GM12878 (cell line): ENCODE measurements around the gene ENTREP1. TPM values are rescaled to one million over a fixed set of nuclear protein-coding genes. Genes with fewer than 3 reads are reported as not detected.

Experiments
- ATAC-seq: fragments of 200-7000 bp; cut with Tn5 transposase; 3 replicates; pipeline ENCODE4 v1.9.1; 2020; ENCODE audit warnings: mild to moderate bottlenecking, moderate library complexity
- BruUV-seq: library from RNA; stranded (reverse); fragments of 400-500 nt; replicated peaks from 2 replicates; lab custom pipeline; 2021; lab: Mats Ljungman, UMichigan
- CTCF ChIA-PET: fragments of 300-600 bp; sonication (Branson Sonifier 250); formaldehyde crosslinking; extraction: SDS; loops from one replicate; lab custom pipeline; 2021; ENCODE audit warnings: inconsistent platforms; lab: Yijun Ruan, JAX
- POLR2A ChIA-PET: fragments of 350-600 bp; formaldehyde crosslinking; extraction: SDS; loops from one replicate; lab custom pipeline; 2021; ENCODE audit warnings: inconsistent platforms; lab: Charles Lee
- RAD21 ChIA-PET: fragments of 300-600 bp; sonication (Branson Sonifier 250); formaldehyde crosslinking; loops from one replicate; lab custom pipeline; 2023; ENCODE audit warnings: antibody characterized with exemption; ENCODE audit not compliant: unreplicated experiment; lab: Charles Lee
- SMC1A ChIA-PET: fragments of 300-600 bp; sonication (Branson Sonifier 250); formaldehyde crosslinking; loops from one replicate; lab custom pipeline; 2023; ENCODE audit not compliant: unreplicated experiment, uncharacterized antibody; lab: Charles Lee
- DNase-seq: peaks from one replicate; pipeline ENCODE4 v3.0.0-alpha.2; 2011; ENCODE audit warnings: low read depth, low spot score
- FAIRE-seq: peaks from 3 replicates; lab custom pipeline; 2011; peaks lifted over from hg19 to GRCh38; lab: Jason Lieb, UNC
- H2AFZ ChIP-seq: 2 replicates; pipeline ENCODE4 v1.6.0; 2011; ENCODE audit warnings: low read depth, low read length, control low read depth; ENCODE audit not compliant: control insufficient read depth
- H3K27ac ChIP-seq: 2 replicates; pipeline ENCODE4 v1.5.1; 2011; ENCODE audit warnings: control low read depth; ENCODE audit not compliant: control insufficient read depth, insufficient read depth
- H3K27me3 ChIP-seq, 2 experiments: replicated peaks in 1 of 2; 2 replicates each; pipeline versions ENCODE4 v1.6.0 to v1.6.1; 2011; ENCODE audit warnings: low read length in 1 of 2; ENCODE audit not compliant: control insufficient read depth in 2 of 2, insufficient read depth in 2 of 2
- H3K36me3 ChIP-seq, 2 experiments: 2 replicates each; pipeline ENCODE4 v1.5.1; 2011; ENCODE audit warnings: low read length in 1 of 2; ENCODE audit not compliant: control insufficient read depth in 2 of 2, insufficient read depth in 2 of 2
- H3K4me1 ChIP-seq: 2 replicates; pipeline ENCODE4 v1.6.1; 2011; ENCODE audit warnings: mild to moderate bottlenecking, low read length, moderate library complexity, mixed read lengths; ENCODE audit not compliant: control insufficient read depth, insufficient read depth
- H3K4me2 ChIP-seq: 2 replicates; pipeline ENCODE4 v1.6.0; 2011; ENCODE audit warnings: control low read depth; ENCODE audit not compliant: control insufficient read depth, insufficient read depth
- H3K4me3 ChIP-seq: fragments of 200-600 bp; sonication (generic); 2 replicates; pipeline ENCODE4 v1.5.1; 2016
- H3K79me2 ChIP-seq: 2 replicates; pipeline ENCODE4 v1.6.0; 2011; ENCODE audit warnings: low read length; ENCODE audit not compliant: control insufficient read depth, insufficient read depth
- H3K9ac ChIP-seq: 2 replicates; pipeline ENCODE4 v1.8.0; 2011; ENCODE audit warnings: low read length, control low read depth, mixed read lengths; ENCODE audit not compliant: control insufficient read depth, insufficient read depth
- H3K9me3 ChIP-seq: replicated peaks from 3 replicates; pipeline ENCODE4 v1.5.1; 2011; ENCODE audit warnings: mild to moderate bottlenecking, low read length; ENCODE audit not compliant: control insufficient read depth, insufficient read depth
- H4K20me1 ChIP-seq: 2 replicates; pipeline ENCODE4 v1.6.0; 2011; ENCODE audit not compliant: control insufficient read depth, insufficient read depth
- CREB1 ChIP-seq: IDR thresholded peaks from 2 replicates; pipeline ENCODE4 v1.6.1; 2012; ENCODE audit warnings: low read depth, mild to moderate bottlenecking, inconsistent platforms
- EGR1 ChIP-seq, 2 experiments: IDR thresholded peaks; 1 replicate in 1 of 2; 2 replicates in 1 of 2; pipeline ENCODE4 v1.6.1; 2011 to 2012; ENCODE audit warnings: low read depth in 2 of 2, low read length in 2 of 2, borderline replicate concordance in 1 of 2, mild to moderate bottlenecking in 1 of 2, moderate library complexity in 1 of 2
- ETV6 ChIP-seq, 2 experiments: fragments of 450-650 bp in 1 of 2; IDR thresholded peaks in 1 of 2; conservative IDR thresholded peaks in 1 of 2; 2 replicates each; pipeline ENCODE4 v1.6.1; 2014; ENCODE audit warnings: antibody characterized with exemption in 1 of 2, borderline replicate concordance in 1 of 2, low read depth in 1 of 2, mild to moderate bottlenecking in 1 of 2, moderate library complexity in 1 of 2
- FOXM1 ChIP-seq: IDR thresholded peaks from 2 replicates; pipeline ENCODE4 v1.6.1; 2012; ENCODE audit warnings: low read depth, mild to moderate bottlenecking, inconsistent platforms, low read length, moderate library complexity
- HDAC2 ChIP-seq: fragments of 200-600 bp; sonication (generic); IDR thresholded peaks from 2 replicates; pipeline ENCODE4 v1.6.1; 2017
- MYC ChIP-seq: IDR thresholded peaks from 2 replicates; pipeline ENCODE4 v1.6.1; 2011; ENCODE audit warnings: mild to moderate bottlenecking, low read length, moderate library complexity, inconsistent platforms; ENCODE audit not compliant: insufficient read depth, insufficient replicate concordance, insufficient read length, severe bottlenecking
- NFXL1 ChIP-seq: fragments of 450-650 bp; IDR thresholded peaks from 2 replicates; pipeline ENCODE4 v1.6.1; 2017; ENCODE audit warnings: antibody characterized with exemption, mild to moderate bottlenecking, borderline replicate concordance
- NR2C1 ChIP-seq: fragments of 450-650 bp; IDR thresholded peaks from 2 replicates; pipeline ENCODE4 v1.6.1; 2017; ENCODE audit warnings: antibody characterized with exemption, mild to moderate bottlenecking, moderate library complexity
- NR2C2 ChIP-seq: IDR thresholded peaks from 2 replicates; pipeline ENCODE4 v1.6.1; 2011; ENCODE audit warnings: borderline replicate concordance, low read depth; ENCODE audit not compliant: control insufficient read depth, insufficient read length
- PML ChIP-seq: IDR thresholded peaks from 2 replicates; pipeline ENCODE4 v1.6.1; 2012; ENCODE audit warnings: low read length, inconsistent platforms
- POLR2A ChIP-seq: IDR thresholded peaks from 2 replicates; pipeline ENCODE4 v1.6.1; 2011; ENCODE audit warnings: low read depth, mild to moderate bottlenecking, low read length
- RCOR1 ChIP-seq: conservative IDR thresholded peaks from 2 replicates; pipeline ENCODE4 v1.6.1; 2012; ENCODE audit warnings: low read depth, low read length, improper control_type of control experiment
- SIX5 ChIP-seq: IDR thresholded peaks from 2 replicates; pipeline ENCODE4 v1.6.1; 2011; ENCODE audit warnings: mild to moderate bottlenecking, low read depth, low read length, moderate library complexity; ENCODE audit not compliant: severe bottlenecking
- SUZ12 ChIP-seq: fragments of 200-600 bp; sonication (generic); IDR thresholded peaks from one replicate; pipeline ENCODE4 v1.6.1; 2018; ENCODE audit warnings: antibody characterized with exemption, mild to moderate bottlenecking; ENCODE audit not compliant: unreplicated experiment
- TAF1 ChIP-seq: IDR thresholded peaks from 2 replicates; pipeline ENCODE4 v1.6.1; 2011; ENCODE audit warnings: mild to moderate bottlenecking, low read depth, low read length, borderline replicate concordance
- TBL1XR1 ChIP-seq: IDR thresholded peaks from 2 replicates; pipeline ENCODE4 v1.6.1; 2012; ENCODE audit warnings: low read depth, low read length, improper control_type of control experiment
- TCF12 ChIP-seq: IDR thresholded peaks from 2 replicates; pipeline ENCODE4 v1.6.1; 2011; ENCODE audit warnings: low read depth, mild to moderate bottlenecking, low read length
- ZNF24 ChIP-seq: fragments of 450-650 bp; IDR thresholded peaks from 2 replicates; pipeline ENCODE4 v1.6.1; 2017; ENCODE audit warnings: antibody characterized with exemption, mild to moderate bottlenecking
- ZSCAN29 ChIP-seq: fragments of 450-650 bp; IDR thresholded peaks from 2 replicates; pipeline ENCODE4 v1.6.1; 2017; ENCODE audit warnings: mild to moderate bottlenecking, moderate library complexity
- WGBS: methylation state at CpG from one replicate; pipeline ENCODE4 v1.1.6; 2016; ENCODE audit warnings: low lambda C conversion rate; ENCODE audit not compliant: insufficient replicate concordance, insufficient coverage; ENCODE audit errors: missing lambda C conversion rate; 5-methylcytosine and 5-hydroxymethylcytosine counted together
- in situ Hi-C: fragments of 300-500 bp; cut with MboI; formaldehyde crosslinking; loops from 9 replicates; pipeline ENCODE4 v1.14.3; 2018; ENCODE audit warnings: mixed read lengths
- intact Hi-C: fragments of 100-400 bp; cut with micrococcal nuclease; formaldehyde crosslinking; loops from one replicate; pipeline ENCODE4 v1.14.2; 2022; ENCODE audit not compliant: unreplicated experiment
- polyA plus RNA-seq, 11 experiments: library from polyadenylated mRNA; depleted of rRNA in 4 of 11; unstranded in 6 of 11; stranded (reverse) in 5 of 11; fragments of >200 nt; fragmentation: Nextera tagmentation in 4 of 11; fragmentation: Illumina TruSeq in 1 of 11; extraction: Ambion mirVana in 4 of 11; extraction: Trizol in 1 of 11; gene quantifications; 1 replicate in 1 of 11; 2 replicates in 10 of 11; pipeline versions ENCODE4 v1.2.1 to v1.2.3, GENCODE V29; 2011 to 2016; ENCODE audit warnings: inconsistent platforms in 2 of 11, missing spikeins in 2 of 11, low read depth in 1 of 11
- total RNA-seq, 4 experiments: library from RNA; depleted of rRNA in 3 of 4; stranded (reverse); fragments of >200 nt in 3 of 4; fragmentation: Illumina TruSeq in 1 of 4; extraction: Trizol in 1 of 4; gene quantifications; 2 replicates each; pipeline versions ENCODE4 v1.2.1 to v1.2.3, GENCODE V29; 2013 to 2021

The ENTREP1 gene
- total and polyA plus RNA-seq, 10 of the 15 experiments (the other 5 are each of a cell fraction or from before 2014, with no cell fraction given), result not detected

- no peaks in the 10 kb centered on the region for H3K9me3 ChIP-seq
- H3K4me3 ChIP-seq, result no peak overlapping the region
- no peak for TF ChIP-seq SUZ12
- no TSS peak for BruUV-seq
- no peaks in the 10 kb centered on the region for H3K4me1 ChIP-seq
- H3K79me2 ChIP-seq, result no peaks in the 10 kb centered on the region
- no peak overlapping the region for H3K4me2 ChIP-seq
- in situ Hi-C loops (no loop called here), intact Hi-C loops (no loop called here)
- FAIRE-seq (no peak), DNase-seq (no peak), ATAC-seq (no peak)
- H3K27ac ChIP-seq, result no peak overlapping the region
- SMC1A ChIA-PET, result no interaction called here
- no peak overlapping the region for H3K9ac ChIP-seq
- no peaks in the 10 kb centered on the region for H4K20me1 ChIP-seq
- CTCF ChIA-PET, result no interaction called here
- H3K36me3 ChIP-seq, result no peaks in the 10 kb centered on the region
- RAD21 ChIA-PET, result no interaction called here
- 40% methylated on average over 4 of the region's 4 CpGs for WGBS
- peaks cover 0 to 1% of the 10 kb centered on the region in 2 experiments; a peak in 2 of 4 replicates for H3K27me3 ChIP-seq
- POLR2A ChIA-PET, result no interaction called here
- H2AFZ ChIP-seq, result no peak overlapping the region
Measured at GRCh38 chr9:69389437-69389995, 64.5 kb downstream of the ENTREP1 start.

GRCh38 chr9:69391487-69391886, 66.5 kb downstream of the ENTREP1 start:
- H3K36me3 ChIP-seq, result no peaks in the 10 kb centered on the region
- ChIA-PET POLR2A (no interaction called here), SMC1A (no interaction called here), RAD21 (no interaction called here), CTCF (no interaction called here)
- no peak overlapping the region for H3K4me2 ChIP-seq
- no peaks in the 10 kb centered on the region for H3K4me1 ChIP-seq
- no peaks in the 10 kb centered on the region for H3K79me2 ChIP-seq
- no TSS peak for BruUV-seq
- no peak for TF ChIP-seq ZSCAN29
- no peak for TF ChIP-seq FOXM1
- TF ChIP-seq NR2C2, result no peak
- TF ChIP-seq ZNF24, result no peak
- TF ChIP-seq HDAC2, result no peak
- TF ChIP-seq TCF12, result no peak
- TF ChIP-seq PML, result no peak
- TF ChIP-seq EGR1 (IDR thresholded peaks at IDR 0.05; ENCODE audit: borderline replicate concordance in 1 of 2, low read depth in 2 of 2, low read length in 2 of 2), result no peak
- TF ChIP-seq MYC, result no peak
- TF ChIP-seq TAF1, result no peak
- TF ChIP-seq TBL1XR1, result no peak
- TF ChIP-seq CREB1, result no peak
- no peak for TF ChIP-seq SIX5
- TF ChIP-seq ETV6 (conservative IDR thresholded peaks at IDR 0.05 in 1 of 2, IDR thresholded peaks at IDR 0.05 in 1 of 2; ENCODE audit: borderline replicate concordance in 1 of 2, low read depth in 1 of 2), result no peak
- no peak for TF ChIP-seq RCOR1
- TF ChIP-seq POLR2A, result no peak
- TF ChIP-seq NFXL1, result no peak
- TF ChIP-seq NR2C1, result no peak
- DNase-seq, result no peak
- FAIRE-seq, result no peak
- no peak overlapping the region for H3K9ac ChIP-seq
- in situ Hi-C loops, result no loop called here
- 71% methylated on average over 9 of the region's 11 CpGs for WGBS
- no peak overlapping the region for H2AFZ ChIP-seq
- no peak overlapping the region for H3K4me3 ChIP-seq
- intact Hi-C loops, result no loop called here
- peaks cover 0 to 1% of the 10 kb centered on the region in 2 experiments; a peak in 2 of 4 replicates for H3K27me3 ChIP-seq
- H3K9me3 ChIP-seq, result no peaks in the 10 kb centered on the region
- no peak for ATAC-seq
- H4K20me1 ChIP-seq, result no peaks in the 10 kb centered on the region
- H3K27ac ChIP-seq, result no peak overlapping the region
